Activated naive CD8-positive, alpha-beta T cell treated with anti-CD3 and anti-CD28 coated beads for 36 hours (primary cell): ENCODE data around the gene TPM4. TPM values are rescaled to one million over a fixed set of nuclear protein-coding genes. Genes with fewer than 3 reads are reported as not detected.
A peak's percentile ranks its signal among the peaks of the same experiment; 100 is the strongest.
"Not testable (repeated sequence)": the region's sequence is repeated elsewhere in the genome, so short reads cannot be mapped to it uniquely, and the experiment has no call there.

Experiments used
- DNase-seq: peaks from one replicate; pipeline ENCODE4 v3.0.0; 2021
- H3K27ac Mint-ChIP-seq: one replicate; pipeline ENCODE4 v1.8.0; 2022; ENCODE audit warnings: mild to moderate bottlenecking, moderate library complexity, mixed read lengths
- H3K27me3 Mint-ChIP-seq: one replicate; pipeline ENCODE4 v1.8.0; 2022; ENCODE audit warnings: mild to moderate bottlenecking, mixed read lengths
- H3K36me3 Mint-ChIP-seq: one replicate; pipeline ENCODE4 v1.8.0; 2021; ENCODE audit warnings: mild to moderate bottlenecking, mixed read lengths
- H3K4me1 Mint-ChIP-seq: one replicate; pipeline ENCODE4 v1.8.0; 2021; ENCODE audit warnings: mixed read lengths
- H3K4me3 Mint-ChIP-seq: one replicate; pipeline ENCODE4 v1.8.0; 2022; ENCODE audit warnings: mild to moderate bottlenecking, moderate library complexity, mixed read lengths
- H3K9me3 Mint-ChIP-seq: one replicate; pipeline ENCODE4 v1.8.0; 2022; ENCODE audit warnings: mixed read lengths
- total RNA-seq, 2 experiments: library from RNA; stranded (reverse); gene quantifications; one replicate each; pipeline ENCODE4 v1.2.3, GENCODE V29; 2021

Gene TPM4
- total RNA-seq, 2 experiments from 2014 or later: 203 to 204 TPM

GRCh38 chr19:16074488-16075365 is 1.6 kb upstream of the TPM4 start:
- peaks cover 21% of the 10 kb centered on the region for H3K36me3 Mint-ChIP-seq
- peak overlapping the region; percentile 85 for H3K27ac Mint-ChIP-seq
- H3K4me3 Mint-ChIP-seq: peak overlapping the region; percentile 81
- no peak for DNase-seq
- no peaks in the 10 kb centered on the region for H3K9me3 Mint-ChIP-seq
- H3K27me3 Mint-ChIP-seq: no peaks in the 10 kb centered on the region
- peaks cover 42% of the 10 kb centered on the region for H3K4me1 Mint-ChIP-seq

- Mint-ChIP-seq H3K36me3 (peaks cover 28% of the 10 kb centered on the region), H3K27me3 (no peaks in the 10 kb centered on the region), H3K4me3 (peak overlapping the region; percentile 81), H3K27ac (peak overlapping the region; percentile 85), H3K9me3 (no peaks in the 10 kb centered on the region), H3K4me1 (peaks cover 49% of the 10 kb centered on the region)
- no peak for DNase-seq
Measured at GRCh38 chr19:16075430-16076153, 703 bp upstream of the TPM4 start.

GRCh38 chr19:16076958-16077611 is 790 bp downstream of the TPM4 start:
- Mint-ChIP-seq H3K4me1 (peaks cover 58% of the 10 kb centered on the region), H3K27ac (peak overlapping the region; percentile 100), H3K27me3 (no peaks in the 10 kb centered on the region), H3K9me3 (no peaks in the 10 kb centered on the region), H3K4me3 (peak overlapping the region; percentile 81), H3K36me3 (peaks cover 41% of the 10 kb centered on the region)
- no peak for DNase-seq

- H3K27ac Mint-ChIP-seq: peak overlapping the region; percentile 100
- H3K4me1 Mint-ChIP-seq: peaks cover 55% of the 10 kb centered on the region
- H3K4me3 Mint-ChIP-seq: peak overlapping the region; percentile 81
- H3K9me3 Mint-ChIP-seq: no peaks in the 10 kb centered on the region
- no peaks in the 10 kb centered on the region for H3K27me3 Mint-ChIP-seq
- peaks cover 51% of the 10 kb centered on the region for H3K36me3 Mint-ChIP-seq
- no peak for DNase-seq
Measured at GRCh38 chr19:16077984-16078758, 1.9 kb downstream of the TPM4 start.

- peaks cover 58% of the 10 kb centered on the region for H3K36me3 Mint-ChIP-seq
Measured at GRCh38 chr19:16078759-16079707, 2.7 kb downstream of the TPM4 start.

GRCh38 chr19:16084067-16084685 is 7.9 kb downstream of the TPM4 start:
- no peaks in the 10 kb centered on the region for H3K9me3 Mint-ChIP-seq
- no peak overlapping the region for H3K4me3 Mint-ChIP-seq
- no peak for DNase-seq
- peak overlapping the region; percentile 48 for H3K27ac Mint-ChIP-seq
- H3K36me3 Mint-ChIP-seq: peaks cover 80% of the 10 kb centered on the region
- no peaks in the 10 kb centered on the region for H3K27me3 Mint-ChIP-seq
- peaks cover 49% of the 10 kb centered on the region for H3K4me1 Mint-ChIP-seq

More at GRCh38 chr19:16078759-16079707, 2.7 kb downstream of the TPM4 start:
- Mint-ChIP-seq H3K9me3 (no peaks in the 10 kb centered on the region), H3K27me3 (no peaks in the 10 kb centered on the region), H3K4me3 (peak overlapping the region; percentile 81), H3K4me1 (peaks cover 56% of the 10 kb centered on the region), H3K27ac (peak overlapping the region; percentile 100)
- DNase-seq: peak; percentile 68

- no peaks in the 10 kb centered on the region for H3K27me3 Mint-ChIP-seq
- peaks cover 40% of the 10 kb centered on the region for H3K4me1 Mint-ChIP-seq
- DNase-seq: no peak
- no peaks in the 10 kb centered on the region for H3K9me3 Mint-ChIP-seq
- peak overlapping the region; percentile 71 for H3K4me3 Mint-ChIP-seq
- H3K36me3 Mint-ChIP-seq: peaks cover 82% of the 10 kb centered on the region
- peak overlapping the region; percentile 89 for H3K27ac Mint-ChIP-seq
Measured at GRCh38 chr19:16085115-16085514, 8.8 kb downstream of the TPM4 start.

GRCh38 chr19:16087404-16087803 is 11.1 kb downstream of the TPM4 start:
- H3K27ac Mint-ChIP-seq, DNase-seq, H3K27me3 Mint-ChIP-seq, H3K9me3 Mint-ChIP-seq, H3K4me3 Mint-ChIP-seq: not testable (repeated sequence)
- peaks cover 25% of the 10 kb centered on the region for H3K4me1 Mint-ChIP-seq
- peaks cover 66% of the 10 kb centered on the region for H3K36me3 Mint-ChIP-seq

- H3K36me3 Mint-ChIP-seq: peaks cover 64% of the 10 kb centered on the region
- H3K9me3 Mint-ChIP-seq: no peaks in the 10 kb centered on the region
- no peak overlapping the region for H3K27ac Mint-ChIP-seq
- H3K4me1 Mint-ChIP-seq: peaks cover 25% of the 10 kb centered on the region
- no peaks in the 10 kb centered on the region for H3K27me3 Mint-ChIP-seq
- no peak for DNase-seq
- H3K4me3 Mint-ChIP-seq: no peak overlapping the region
Measured at GRCh38 chr19:16087940-16088339, 11.6 kb downstream of the TPM4 start.

- H3K4me3 Mint-ChIP-seq: no peak overlapping the region
Measured at GRCh38 chr19:16088351-16089009, 12.2 kb downstream of the TPM4 start.

GRCh38 chr19:16089010-16089846 is 12.9 kb downstream of the TPM4 start:
- Mint-ChIP-seq H3K36me3 (peaks cover 62% of the 10 kb centered on the region), H3K9me3 (no peaks in the 10 kb centered on the region), H3K4me1 (peaks cover 25% of the 10 kb centered on the region), H3K27ac (no peak overlapping the region), H3K4me3 (no peak overlapping the region), H3K27me3 (no peaks in the 10 kb centered on the region)
- no peak for DNase-seq

More at GRCh38 chr19:16088351-16089009, 12.2 kb downstream of the TPM4 start:
- no peak for DNase-seq
- no peak overlapping the region for H3K27ac Mint-ChIP-seq
- H3K36me3 Mint-ChIP-seq: peaks cover 63% of the 10 kb centered on the region
- no peaks in the 10 kb centered on the region for H3K27me3 Mint-ChIP-seq
- H3K9me3 Mint-ChIP-seq: no peaks in the 10 kb centered on the region
- peaks cover 23% of the 10 kb centered on the region for H3K4me1 Mint-ChIP-seq
